Measurements from ENCODE around the gene KRT40. TPM values are rescaled to one million over a fixed set of nuclear protein-coding genes. Genes with fewer than 3 reads are reported as not detected.

The KRT40 gene
- total and polyA plus RNA-seq, 4 donors, result not detected

- H3K36me3 ChIP-seq (ENCODE audit: control insufficient read depth in 4 of 4, insufficient read depth in 3 of 4, low read depth in 1 of 4, low read length in 3 of 4), result no peaks in the 10 kb centered on the region
- no peak overlapping the region for H3K9ac ChIP-seq (ENCODE audit: low read depth in 1 of 2, low read length in 2 of 2)
- TF ChIP-seq RXRA (IDR thresholded peaks at IDR 0.05) (no peak), TAF1 (conservative IDR thresholded peaks at IDR 0.05) (no peak), FOXA2 (IDR thresholded peaks at IDR 0.05) (no peak), CTCF (IDR thresholded peaks at IDR 0.05; ENCODE audit: low read depth, low read length, missing input control) (no peak), EGR1 (IDR thresholded peaks at IDR 0.05; ENCODE audit: low read depth in 2 of 2) (no peak), ATF3 (IDR thresholded peaks at IDR 0.05) (no peak), HNF4A (conservative IDR thresholded peaks at IDR 0.05) (no peak), GABPA (IDR thresholded peaks at IDR 0.05 in 1 of 2, conservative IDR thresholded peaks at IDR 0.05 in 1 of 2) (no peak), NR2F2 (IDR thresholded peaks at IDR 0.05) (no peak), HNF4G (IDR thresholded peaks at IDR 0.05) (no peak), JUND (IDR thresholded peaks at IDR 0.05) (no peak), MAX (IDR thresholded peaks at IDR 0.05) (no peak)
- H3K4me1 ChIP-seq (ENCODE audit: control insufficient read depth in 4 of 4, insufficient read depth in 4 of 4, low read length in 3 of 4), result no peaks in the 10 kb centered on the region
- no peak overlapping the region for H3K27ac ChIP-seq (ENCODE audit: low read depth in 1 of 2, low read length in 2 of 2)
- 82% methylated on average over 3 of the region's 3 CpGs for WGBS
- no peak for DNase-seq (ENCODE audit: low spot score)
- H3K27me3 ChIP-seq (ENCODE audit: control insufficient read depth in 4 of 4, insufficient read depth in 4 of 4, low read length in 3 of 4), result peaks cover 0 to 4% (median 0%) of the 10 kb centered on the region in 4 donors
- no peak overlapping the region for H3K4me3 ChIP-seq (ENCODE audit: low read depth in 1 of 3, low read length in 3 of 3)
- H3K9me3 ChIP-seq (ENCODE audit: control insufficient read depth in 4 of 4, low read length in 3 of 4), result peaks cover 0 to 9% (median 2%) of the 10 kb centered on the region in 4 donors
Observed at GRCh38 chr17:41018541-41018940, 34.4 kb upstream of the KRT40 start.

GRCh38 chr17:41016578-41017215 is 32.6 kb upstream of the KRT40 start:
- DNase-seq (ENCODE audit: low spot score), result no peak
- Histone ChIP-seq H3K9me3 (ENCODE audit: control insufficient read depth in 4 of 4, low read length in 3 of 4) (peaks cover 0 to 7% (median 2%) of the 10 kb centered on the region in 4 donors), H3K4me1 (ENCODE audit: control insufficient read depth in 4 of 4, insufficient read depth in 4 of 4, low read length in 3 of 4) (no peaks in the 10 kb centered on the region), H3K27me3 (ENCODE audit: control insufficient read depth in 4 of 4, insufficient read depth in 4 of 4, low read length in 3 of 4) (peaks cover 0 to 4% (median 0%) of the 10 kb centered on the region in 4 donors), H3K9ac (ENCODE audit: low read depth in 1 of 2, low read length in 2 of 2) (no peak overlapping the region), H3K27ac (ENCODE audit: low read depth in 1 of 2, low read length in 2 of 2) (no peak overlapping the region), H3K36me3 (ENCODE audit: control insufficient read depth in 4 of 4, insufficient read depth in 3 of 4, low read depth in 1 of 4, low read length in 3 of 4) (no peaks in the 10 kb centered on the region), H3K4me3 (ENCODE audit: low read depth in 1 of 3, low read length in 3 of 3) (no peak overlapping the region)
- 66% methylated on average over 13 of the region's 13 CpGs for WGBS
- no peak for TF ChIP-seq JUND (IDR thresholded peaks at IDR 0.05)
- no peak for TF ChIP-seq FOXA2 (IDR thresholded peaks at IDR 0.05)
- no peak for TF ChIP-seq HNF4G (IDR thresholded peaks at IDR 0.05)
- no peak for TF ChIP-seq REST (IDR thresholded peaks at IDR 0.05)
- no peak for TF ChIP-seq FOXA1 (IDR thresholded peaks at IDR 0.05)
- TF ChIP-seq NR2F2 (IDR thresholded peaks at IDR 0.05), result no peak
- no peak for TF ChIP-seq RAD21 (IDR thresholded peaks at IDR 0.05)

Data from liver (tissue), 9 donors.